Parathyroid adenoma (tissue), 2 donors: Measurements from ENCODE around the gene HPCAL1.

Experiments used
- H2AFZ ChIP-seq: fragments of 300-600 bp; sonication (generic); one replicate; pipeline ENCODE4 v1.7.0; 2017; ENCODE audit warnings: antibody characterized with exemption, mild to moderate bottlenecking
- H3K27ac ChIP-seq: fragments of 300-600 bp; sonication (generic); one replicate; pipeline ENCODE4 v1.7.0; 2017
- H3K27me3 ChIP-seq: fragments of 300-600 bp; sonication (generic); one replicate; pipeline ENCODE4 v1.7.0; 2017; ENCODE audit warnings: low read length; ENCODE audit not compliant: control insufficient read depth, insufficient read depth
- H3K36me3 ChIP-seq: fragments of 300-600 bp; sonication (generic); one replicate; pipeline ENCODE4 v1.7.0; 2017; ENCODE audit warnings: low read length; ENCODE audit not compliant: control insufficient read depth, insufficient read depth
- H3K4me1 ChIP-seq: fragments of 300-600 bp; sonication (generic); one replicate; pipeline ENCODE4 v1.7.0; 2017; ENCODE audit warnings: control low read depth
- H3K4me2 ChIP-seq: fragments of 300-600 bp; sonication (generic); one replicate; pipeline ENCODE4 v1.7.0; 2017; ENCODE audit warnings: low read length
- H3K4me3 ChIP-seq: fragments of 300-600 bp; sonication (generic); one replicate; pipeline ENCODE4 v1.7.0; 2017; ENCODE audit warnings: low read depth, low read length
- H3K79me2 ChIP-seq: fragments of 300-600 bp; sonication (generic); one replicate; pipeline ENCODE4 v1.7.0; 2017; ENCODE audit warnings: control low read depth
- H3K9ac ChIP-seq: fragments of 300-600 bp; sonication (generic); one replicate; pipeline ENCODE4 v1.7.0; 2017; ENCODE audit warnings: mild to moderate bottlenecking
- H3K9me3 ChIP-seq: fragments of 300-600 bp; sonication (generic); one replicate; pipeline ENCODE4 v1.7.0; 2017; ENCODE audit warnings: low read length; ENCODE audit not compliant: control insufficient read depth
- CTCF ChIP-seq: fragments of 300-600 bp; sonication (generic); IDR thresholded peaks from one replicate; pipeline ENCODE4 v1.7.0; 2017; ENCODE audit warnings: antibody characterized with exemption, mild to moderate bottlenecking
- donor health status: primary hyperparathyroidism.

The HPCAL1 gene

GRCh38 chr2:10279946-10280463 lies 22.7 kb upstream of the HPCAL1 start:
- no peaks in the 10 kb centered on the region for H3K36me3 ChIP-seq

DNA sequence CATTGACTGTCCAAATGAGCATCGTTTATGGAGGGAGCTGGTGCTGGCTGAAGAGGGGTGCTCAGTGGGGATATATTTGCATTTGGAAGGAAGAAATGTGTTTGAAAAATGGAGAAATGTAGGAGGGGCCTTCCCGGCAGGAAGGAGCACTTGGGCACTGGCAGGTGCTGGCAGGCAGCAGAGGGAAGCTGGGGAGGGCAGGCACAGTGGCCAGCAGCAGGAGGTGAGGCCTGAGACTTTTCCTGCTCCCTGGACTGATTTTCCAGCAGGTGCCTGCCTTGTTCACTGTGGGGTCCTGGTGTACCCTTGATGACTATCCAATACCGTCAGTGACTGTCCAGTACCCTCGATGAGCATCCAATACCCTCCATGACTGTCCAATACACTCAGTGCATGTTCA lies 20.8 kb upstream of the HPCAL1 start:
- Histone ChIP-seq H3K9me3 (no peaks in the 10 kb centered on the region), H3K27ac (no peak overlapping the region), H3K4me3 (no peak overlapping the region), H3K27me3 (no peaks in the 10 kb centered on the region), H3K36me3 (no peaks in the 10 kb centered on the region), H3K4me2 (no peak overlapping the region), H2AFZ (no peak overlapping the region), H3K79me2 (no peaks in the 10 kb centered on the region), H3K4me1 (peaks cover 3% of the 10 kb centered on the region), H3K9ac (no peak overlapping the region)
- TF ChIP-seq CTCF = no peak

More at GRCh38 chr2:10279946-10280463, 22.7 kb upstream of the HPCAL1 start:
- H3K79me2 ChIP-seq = no peaks in the 10 kb centered on the region
- peaks cover 3% of the 10 kb centered on the region for H3K4me1 ChIP-seq
- no peaks in the 10 kb centered on the region for H3K27me3 ChIP-seq
- H3K9ac ChIP-seq = no peak overlapping the region
- H2AFZ ChIP-seq = no peak overlapping the region
- no peak overlapping the region for H3K4me2 ChIP-seq
- no peaks in the 10 kb centered on the region for H3K9me3 ChIP-seq
- H3K4me3 ChIP-seq = no peak overlapping the region
- no peak overlapping the region for H3K27ac ChIP-seq
- TF ChIP-seq CTCF = no peak

DNA sequence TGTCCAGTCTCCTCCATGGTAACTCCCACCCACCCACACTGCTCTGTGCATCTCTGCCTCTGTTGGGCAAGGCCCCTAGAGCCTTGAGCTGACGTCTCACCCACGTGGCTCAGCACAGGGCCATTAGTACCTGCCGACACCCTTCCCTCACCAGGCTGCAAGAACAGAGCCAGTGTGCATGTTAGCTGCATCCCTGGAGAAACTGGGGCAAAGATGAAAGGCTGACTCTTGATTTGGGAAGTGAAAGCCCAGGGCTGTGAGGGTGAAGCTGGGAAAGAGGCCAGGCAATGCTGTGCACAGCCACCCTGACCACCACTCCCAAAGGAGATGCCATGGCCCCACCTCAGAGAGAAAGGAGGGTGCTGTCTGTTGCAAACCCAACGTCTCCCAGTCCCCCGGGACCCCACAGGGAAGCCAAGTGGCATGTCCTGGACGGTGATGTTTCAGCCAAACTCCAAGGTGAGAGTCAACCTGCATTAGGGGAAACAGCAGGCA lies 20.0 kb upstream of the HPCAL1 start:
- no peaks in the 10 kb centered on the region for H3K36me3 ChIP-seq
- no peak overlapping the region for H3K4me2 ChIP-seq
- TF ChIP-seq CTCF = no peak
- H3K4me3 ChIP-seq = no peak overlapping the region
- H3K9me3 ChIP-seq = no peaks in the 10 kb centered on the region
- H3K27me3 ChIP-seq = no peaks in the 10 kb centered on the region
- H3K27ac ChIP-seq = no peak overlapping the region
- H3K9ac ChIP-seq = no peak overlapping the region
- peaks cover 1% of the 10 kb centered on the region for H3K4me1 ChIP-seq
- no peaks in the 10 kb centered on the region for H3K79me2 ChIP-seq
- no peak overlapping the region for H2AFZ ChIP-seq

- Histone ChIP-seq H3K79me2 (no peaks in the 10 kb centered on the region), H3K9me3 (no peaks in the 10 kb centered on the region), H3K36me3 (no peaks in the 10 kb centered on the region), H3K4me3 (no peak overlapping the region), H3K9ac (no peak overlapping the region), H3K27me3 (no peaks in the 10 kb centered on the region), H3K27ac (no peak overlapping the region), H2AFZ (no peak overlapping the region), H3K4me1 (no peaks in the 10 kb centered on the region), H3K4me2 (no peak overlapping the region)
- TF ChIP-seq CTCF = no peak
Observed at GRCh38 chr2:10283106-10284062, 19.3 kb upstream of the HPCAL1 start.
